Vagina (tissue), 2 donors: ENCODE results near the gene RELT. TPM values are rescaled to one million over a fixed set of nuclear protein-coding genes. Genes with fewer than 3 reads are reported as not detected.

Experiments used
- DNase-seq, 2 donors: peaks; one replicate each; pipeline ENCODE4 v3.0.0-alpha.2; 2017; ENCODE audit errors: extremely low spot score in 2 of 2
- H3K27ac ChIP-seq: fragments of 200-600 bp; sonication (generic); one replicate; pipeline ENCODE4 v1.5.1; 2019
- H3K27me3 ChIP-seq: fragments of 200-600 bp; sonication (generic); one replicate; pipeline ENCODE4 v1.5.1; 2019
- H3K36me3 ChIP-seq, 2 donors: fragments of 200-600 bp; sonication (generic); one replicate each; pipeline ENCODE4 v1.5.1; 2017 to 2019
- H3K4me1 ChIP-seq: fragments of 200-600 bp; sonication (generic); one replicate; pipeline ENCODE4 v1.5.1; 2019
- H3K4me3 ChIP-seq, 2 donors: fragments of 200-600 bp; sonication (generic); 1 replicate in 1 of 2; 2 replicates in 1 of 2; pipeline ENCODE4 v1.5.1; 2016 to 2019
- H3K9me3 ChIP-seq: fragments of 200-600 bp; sonication (generic); one replicate; pipeline ENCODE4 v1.5.1; 2019
- POLR2A ChIP-seq, 2 donors: fragments of 450-650 bp; IDR thresholded peaks; one replicate each; pipeline ENCODE4 v1.6.1; 2017; ENCODE audit warnings: antibody characterized with exemption in 2 of 2, mild to moderate bottlenecking in 2 of 2, moderate library complexity in 2 of 2
- POLR2AphosphoS5 ChIP-seq, 2 donors: sonication (generic); formaldehyde crosslinking; IDR thresholded peaks; one replicate each; pipeline ENCODE4 v1.9.0; 2017; ENCODE audit warnings: antibody characterized with exemption in 2 of 2, mild to moderate bottlenecking in 2 of 2, low read depth in 1 of 2; ENCODE audit not compliant: insufficient read depth in 1 of 2
- intact Hi-C: fragments of 100-400 bp; cut with DNase I; formaldehyde crosslinking; loops from one replicate; pipeline ENCODE4 v1.15.1; 2023
- total RNA-seq: library from RNA; depleted of rRNA; stranded (reverse); fragments of >200 nt; gene quantifications from one replicate; pipeline ENCODE4 v1.2.3, GENCODE V29; 2016
- TF ChIP-seq, protein P1 (sequence below), 3 experiments: fragments of 450-650 bp in 2 of 3; fragments of 200-600 bp in 1 of 3; sonication (generic) in 1 of 3; IDR thresholded peaks; one replicate each; pipeline ENCODE4 v1.5.1; 2017 to 2019; ENCODE audit warnings: antibody characterized with exemption in 3 of 3, mild to moderate bottlenecking in 2 of 3, moderate library complexity in 2 of 3

RELT gene
- total RNA-seq, 1 donor from 2014 or later: 6.1 TPM

DNA sequence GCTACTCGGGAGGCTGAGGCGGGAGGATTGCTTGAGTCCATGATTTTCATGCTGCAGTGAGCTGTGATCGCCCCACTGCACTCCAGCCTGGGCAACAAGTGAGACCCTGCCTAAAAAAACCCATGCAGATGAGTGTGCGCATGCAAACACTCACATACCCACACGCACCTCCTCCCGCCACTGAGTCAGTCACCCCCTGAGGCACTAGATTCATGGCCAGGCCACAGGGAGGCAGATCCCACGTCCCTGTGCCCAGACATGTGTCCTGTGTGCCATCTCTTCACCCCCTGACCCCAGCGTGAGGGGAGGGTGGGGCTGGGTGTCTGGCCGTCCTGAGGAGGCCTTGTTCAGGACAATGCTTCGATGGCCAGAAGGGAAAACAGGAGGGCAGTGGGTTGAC is 15.5 kb downstream of the RELT start:
- H3K9me3 ChIP-seq: no peaks in the 10 kb centered on the region
- H3K27ac ChIP-seq: no peak overlapping the region
- no peak overlapping the region for H3K4me3 ChIP-seq
- H3K27me3 ChIP-seq: no peaks in the 10 kb centered on the region
- TF ChIP-seq POLR2A (IDR thresholded peaks at IDR 0.05) (no peak), POLR2AphosphoS5 (IDR thresholded peaks at IDR 0.05; ENCODE audit: insufficient read depth in 1 of 2, low read depth in 1 of 2) (no peak)
- TF ChIP-seq, protein P1, sequence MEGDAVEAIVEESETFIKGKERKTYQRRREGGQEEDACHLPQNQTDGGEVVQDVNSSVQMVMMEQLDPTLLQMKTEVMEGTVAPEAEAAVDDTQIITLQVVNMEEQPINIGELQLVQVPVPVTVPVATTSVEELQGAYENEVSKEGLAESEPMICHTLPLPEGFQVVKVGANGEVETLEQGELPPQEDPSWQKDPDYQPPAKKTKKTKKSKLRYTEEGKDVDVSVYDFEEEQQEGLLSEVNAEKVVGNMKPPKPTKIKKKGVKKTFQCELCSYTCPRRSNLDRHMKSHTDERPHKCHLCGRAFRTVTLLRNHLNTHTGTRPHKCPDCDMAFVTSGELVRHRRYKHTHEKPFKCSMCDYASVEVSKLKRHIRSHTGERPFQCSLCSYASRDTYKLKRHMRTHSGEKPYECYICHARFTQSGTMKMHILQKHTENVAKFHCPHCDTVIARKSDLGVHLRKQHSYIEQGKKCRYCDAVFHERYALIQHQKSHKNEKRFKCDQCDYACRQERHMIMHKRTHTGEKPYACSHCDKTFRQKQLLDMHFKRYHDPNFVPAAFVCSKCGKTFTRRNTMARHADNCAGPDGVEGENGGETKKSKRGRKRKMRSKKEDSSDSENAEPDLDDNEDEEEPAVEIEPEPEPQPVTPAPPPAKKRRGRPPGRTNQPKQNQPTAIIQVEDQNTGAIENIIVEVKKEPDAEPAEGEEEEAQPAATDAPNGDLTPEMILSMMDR (IDR thresholded peaks at IDR 0.05): no peak
- intact Hi-C loops: no loop called here
- no peaks in the 10 kb centered on the region for H3K36me3 ChIP-seq
- H3K4me1 ChIP-seq: peaks cover 28% of the 10 kb centered on the region
- DNase-seq: no peak

DNA sequence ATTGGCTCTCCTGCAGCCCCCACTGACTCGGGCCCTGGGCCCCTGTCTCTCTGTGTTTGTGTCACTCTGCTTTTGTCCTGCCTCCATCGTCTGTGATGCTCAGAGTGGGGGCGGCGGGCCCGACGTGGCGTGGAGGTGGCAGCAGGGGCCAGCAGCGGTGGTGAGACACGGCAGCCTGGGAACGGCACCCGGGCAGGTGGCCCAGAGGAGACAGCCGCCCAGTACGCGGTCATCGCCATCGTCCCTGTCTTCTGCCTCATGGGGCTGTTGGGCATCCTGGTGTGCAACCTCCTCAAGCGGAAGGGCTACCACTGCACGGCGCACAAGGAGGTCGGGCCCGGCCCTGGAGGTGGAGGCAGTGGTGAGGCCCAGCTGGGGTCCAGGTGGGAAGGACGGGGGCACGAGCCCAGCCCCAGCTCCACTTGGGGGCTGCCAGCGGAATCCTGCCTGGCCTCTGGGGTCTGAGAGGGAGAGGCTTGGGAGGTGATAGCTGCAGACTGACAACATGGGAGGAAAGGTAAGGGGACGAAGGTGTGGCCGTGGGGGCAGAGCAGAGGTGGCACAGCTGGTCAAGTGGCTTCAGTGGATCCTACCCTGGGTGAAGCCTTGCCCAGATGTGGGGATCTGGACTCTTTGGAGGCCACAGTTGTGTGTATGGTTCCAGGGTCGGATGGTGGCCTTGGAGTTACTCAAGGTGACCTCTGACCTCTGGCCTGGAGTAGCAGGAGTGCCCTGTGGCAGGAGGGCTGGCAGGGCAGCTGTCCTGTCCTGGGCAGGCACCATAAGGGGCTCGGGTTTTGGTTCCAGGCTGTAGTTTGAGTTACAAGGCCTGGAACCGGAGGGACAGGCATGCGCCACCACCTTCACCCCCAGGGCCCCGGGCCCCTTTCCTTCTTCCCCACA is 16.2 kb downstream of the RELT start:
- TF ChIP-seq, protein P1 (IDR thresholded peaks at IDR 0.05): no peak
- no peak for TF ChIP-seq POLR2A (IDR thresholded peaks at IDR 0.05)
- no peak for TF ChIP-seq POLR2AphosphoS5 (IDR thresholded peaks at IDR 0.05; ENCODE audit: insufficient read depth in 1 of 2, low read depth in 1 of 2)
- Histone ChIP-seq H3K4me3 (no peak overlapping the region), H3K9me3 (no peaks in the 10 kb centered on the region), H3K4me1 (peaks cover 21% of the 10 kb centered on the region), H3K27me3 (no peaks in the 10 kb centered on the region), H3K36me3 (no peaks in the 10 kb centered on the region), H3K27ac (no peak overlapping the region)
- intact Hi-C loops: no loop called here
- no peak for DNase-seq

DNA sequence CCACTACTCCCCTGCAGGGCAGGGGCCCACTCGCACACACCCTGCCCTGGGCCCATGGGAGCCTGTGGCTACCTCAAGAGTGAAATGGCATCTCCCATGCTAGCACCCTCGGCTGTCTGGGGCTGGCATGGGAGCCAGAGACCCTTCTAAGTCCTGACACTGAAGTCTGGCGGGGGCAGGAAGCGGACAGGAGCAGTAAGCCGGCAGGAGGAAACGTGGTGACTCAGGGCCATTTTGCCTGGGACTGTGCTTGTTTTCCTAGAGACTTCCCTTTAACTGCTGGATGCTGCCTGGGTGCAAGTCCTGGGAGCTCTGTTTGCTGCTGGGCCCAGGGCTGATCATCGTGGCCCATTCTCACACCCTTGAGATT is 16.8 kb downstream of the RELT start:
- TF ChIP-seq, protein P1 (IDR thresholded peaks at IDR 0.05): no peak
- no peak for TF ChIP-seq POLR2A (IDR thresholded peaks at IDR 0.05)
- TF ChIP-seq POLR2AphosphoS5 (IDR thresholded peaks at IDR 0.05; ENCODE audit: insufficient read depth in 1 of 2, low read depth in 1 of 2): no peak
- Histone ChIP-seq H3K27ac (no peak overlapping the region), H3K36me3 (no peaks in the 10 kb centered on the region), H3K4me1 (peaks cover 14% of the 10 kb centered on the region), H3K4me3 (no peak overlapping the region), H3K27me3 (no peaks in the 10 kb centered on the region), H3K9me3 (no peaks in the 10 kb centered on the region)
- no peak for DNase-seq
- intact Hi-C loops: no loop called here

DNA sequence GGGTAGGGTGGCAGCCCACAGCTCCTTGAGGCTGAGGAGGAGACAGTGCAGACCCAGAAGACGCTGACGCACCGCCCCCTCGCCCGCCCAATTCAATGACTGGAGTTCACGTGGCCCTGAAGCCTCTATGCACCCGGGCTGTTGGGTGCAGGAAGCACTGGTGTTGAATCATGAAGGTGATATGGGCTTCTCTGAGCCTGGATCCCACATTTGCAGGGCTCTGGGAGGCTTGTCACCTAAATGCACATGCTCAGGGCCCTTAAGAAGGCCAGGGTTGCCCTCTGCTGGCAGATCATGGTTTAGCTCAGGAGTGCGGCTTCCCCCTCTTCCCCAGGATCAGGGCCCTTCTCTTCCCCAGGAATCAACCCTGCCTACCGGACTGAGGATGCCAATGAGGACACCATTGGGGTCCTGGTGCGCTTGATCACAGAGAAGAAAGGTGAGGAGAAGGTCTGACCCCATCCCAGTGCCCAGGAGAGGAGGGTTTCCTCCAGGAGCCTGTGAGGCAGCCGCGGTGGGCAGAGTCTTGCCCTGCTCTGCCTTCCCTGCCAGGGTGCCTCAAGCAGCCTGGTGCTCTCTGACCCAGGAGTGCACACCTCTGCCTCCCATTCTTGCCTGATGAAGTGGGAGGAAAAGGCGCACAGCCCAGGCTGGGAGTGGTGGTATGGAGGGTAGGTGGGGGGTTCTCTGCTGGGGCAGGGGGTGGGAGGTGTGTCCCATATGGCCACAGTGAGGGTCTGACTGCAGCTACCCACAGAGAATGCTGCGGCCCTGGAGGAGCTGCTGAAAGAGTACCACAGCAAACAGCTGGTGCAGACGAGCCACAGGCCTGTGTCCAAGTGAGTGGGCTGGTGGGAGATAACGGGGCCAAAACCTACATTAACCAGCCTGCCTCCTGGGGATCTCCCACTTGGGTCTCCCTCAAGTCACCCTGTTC is 17.5 kb downstream of the RELT start:
- Histone ChIP-seq H3K36me3 (no peaks in the 10 kb centered on the region), H3K27ac (no peak overlapping the region), H3K27me3 (no peaks in the 10 kb centered on the region), H3K9me3 (no peaks in the 10 kb centered on the region), H3K4me3 (no peak overlapping the region), H3K4me1 (peaks cover 7% of the 10 kb centered on the region)
- intact Hi-C loops: no loop called here
- no peak for TF ChIP-seq POLR2AphosphoS5 (IDR thresholded peaks at IDR 0.05; ENCODE audit: insufficient read depth in 1 of 2, low read depth in 1 of 2)
- no peak for TF ChIP-seq POLR2A (IDR thresholded peaks at IDR 0.05)
- TF ChIP-seq, protein P1 (IDR thresholded peaks at IDR 0.05): peak; percentile 69 to 77 (median 70)
- DNase-seq: no peak
